HepG2 (cell line): Measurements from ENCODE around the gene CA12. TPM values are rescaled to one million over a fixed set of nuclear protein-coding genes. Genes with fewer than 3 reads are reported as not detected.

Source experiments
- ATAC-seq: fragments of 200-7000 bp; cut with Tn5 transposase; 3 replicates; pipeline ENCODE4 v1.9.1; 2020; ENCODE audit warnings: mild to moderate bottlenecking, moderate library complexity
- BruUV-seq: library from RNA; stranded (reverse); fragments of 400-500 nt; replicated peaks from 2 replicates; lab custom pipeline; 2021; lab: Mats Ljungman, UMichigan
- CTCF ChIA-PET: fragments of 300-600 bp; formaldehyde crosslinking; extraction: SDS; loops from one replicate; lab custom pipeline; 2021; ENCODE audit warnings: low total read pairs, inconsistent platforms, low intra/inter-chr PET ratio; lab: Yijun Ruan, JAX
- POLR2A ChIA-PET: fragments of 350-600 bp; sonication (Branson Sonifier 250); formaldehyde crosslinking; loops from one replicate; lab custom pipeline; 2020; ENCODE audit warnings: antibody characterized with exemption, inconsistent platforms; lab: Yijun Ruan, JAX
- DNase-seq: peaks from one replicate; pipeline ENCODE4 v3.0.0-alpha.2; 2015; ENCODE audit warnings: low spot score
- FAIRE-seq: peaks from 3 replicates; lab custom pipeline; 2011; peaks lifted over from hg19 to GRCh38; lab: Jason Lieb, UNC
- H2AFZ ChIP-seq: one replicate; pipeline ENCODE4 v1.6.1; 2011; ENCODE audit warnings: low read length, inconsistent platforms
- H3K27ac ChIP-seq: fragments of 300-600 bp; 3 replicates; pipeline ENCODE4 v1.8.0; 2011; ENCODE audit warnings: mixed run types, mild to moderate bottlenecking, mixed read lengths, low read length, inconsistent platforms; ENCODE audit not compliant: insufficient read depth; ENCODE audit errors: extremely low read length
- H3K27me3 ChIP-seq, 2 experiments: fragments of 200-600 bp in 1 of 2; 2 replicates in 1 of 2; 3 replicates in 1 of 2; pipeline versions ENCODE4 v1.6.0 to v1.8.0; 2011; ENCODE audit warnings: low read length in 2 of 2, mild to moderate bottlenecking in 2 of 2, moderate library complexity in 2 of 2, inconsistent platforms in 1 of 2; ENCODE audit not compliant: insufficient read depth in 2 of 2, control insufficient read depth in 1 of 2
- H3K36me3 ChIP-seq, 2 experiments: fragments of 200-600 bp in 1 of 2; replicated peaks in 1 of 2; 2 replicates in 1 of 2; 3 replicates in 1 of 2; pipeline versions ENCODE4 v1.5.1 to v1.8.0; 2011; ENCODE audit warnings: low read length in 2 of 2, inconsistent platforms in 1 of 2; ENCODE audit not compliant: insufficient read depth in 2 of 2, control insufficient read depth in 1 of 2
- H3K4me1 ChIP-seq: 2 replicates; pipeline ENCODE4 v1.5.1; 2012; ENCODE audit warnings: low read length, inconsistent platforms; ENCODE audit not compliant: insufficient read depth
- H3K4me2 ChIP-seq: 2 replicates; pipeline ENCODE4 v1.6.0; 2011; ENCODE audit warnings: low read depth, low read length, inconsistent platforms
- H3K4me3 ChIP-seq, 3 experiments: fragments of 200-600 bp in 1 of 3; sonication (generic), shearing (Covaris generic) in 1 of 3; replicated peaks in 1 of 3; 2 replicates each; pipeline ENCODE4 v1.5.1; 2011 to 2016; ENCODE audit warnings: low read length in 3 of 3, inconsistent platforms in 2 of 3, low read depth in 2 of 3, mild to moderate bottlenecking in 2 of 3, control low read depth in 1 of 3, mixed read lengths in 1 of 3; ENCODE audit not compliant: insufficient read depth in 1 of 3
- H3K79me2 ChIP-seq: one replicate; pipeline ENCODE4 v1.6.1; 2011; ENCODE audit warnings: low read length, inconsistent platforms; ENCODE audit not compliant: insufficient read depth
- H3K9ac ChIP-seq: 2 replicates; pipeline ENCODE4 v1.6.0; 2011; ENCODE audit warnings: mild to moderate bottlenecking, low read depth, low read length, inconsistent platforms; ENCODE audit not compliant: insufficient read depth
- H3K9me3 ChIP-seq: 2 replicates; pipeline ENCODE4 v1.5.1; 2012; ENCODE audit warnings: mild to moderate bottlenecking, low read length
- H4K20me1 ChIP-seq: 2 replicates; pipeline ENCODE4 v1.6.0; 2011; ENCODE audit warnings: inconsistent platforms, mild to moderate bottlenecking, low read length, moderate library complexity; ENCODE audit not compliant: insufficient read depth
- CEBPB ChIP-seq: IDR thresholded peaks from 2 replicates; pipeline ENCODE4 v1.6.1; 2011; ENCODE audit warnings: low read depth, low read length, improper control_type of control experiment, borderline replicate concordance
- JARID2 ChIP-seq: sonication (generic); formaldehyde crosslinking; IDR thresholded peaks from 2 replicates; pipeline ENCODE4 v1.8.1; 2023; ENCODE audit warnings: missing genetic modification reagents, inconsistent platforms; ENCODE audit not compliant: insufficient replicate concordance
- MAFK ChIP-seq, 2 experiments: IDR thresholded peaks in 1 of 2; conservative IDR thresholded peaks in 1 of 2; 2 replicates each; pipeline ENCODE4 v1.6.1; 2011; ENCODE audit warnings: improper control_type of control experiment in 2 of 2, low read length in 2 of 2
- PHF21A ChIP-seq: sonication (generic); formaldehyde crosslinking; IDR thresholded peaks from 2 replicates; pipeline ENCODE4 v1.5.0; 2020; ENCODE audit warnings: mild to moderate bottlenecking, missing genetic modification reagents
- ZNF724P ChIP-seq: sonication (generic); formaldehyde crosslinking; IDR thresholded peaks from 2 replicates; pipeline ENCODE4 v1.8.0; 2022; ENCODE audit warnings: missing genetic modification reagents, borderline replicate concordance
- ZNF816 ChIP-seq: sonication (generic); formaldehyde crosslinking; IDR thresholded peaks from 2 replicates; pipeline ENCODE4 v1.8.0; 2022; ENCODE audit warnings: missing genetic modification reagents, mild to moderate bottlenecking, borderline replicate concordance
- WGBS: methylation state at CpG from one replicate; pipeline ENCODE4 v1.1.6; 2017; ENCODE audit warnings: low lambda C conversion rate; 5-methylcytosine and 5-hydroxymethylcytosine counted together
- in situ Hi-C: cut with HindIII; loops from 2 replicates; pipeline ENCODE4 v1.10.0; 2017; ENCODE audit warnings: low pct_unique_long_range_greater_than_20kb; ENCODE audit not compliant: extremely low pct_ligation_motif_present
- intact Hi-C: fragments of 100-400 bp; cut with micrococcal nuclease; formaldehyde crosslinking; loops from one replicate; pipeline ENCODE4 v1.10.0; 2022; ENCODE audit not compliant: unreplicated experiment
- polyA plus RNA-seq, 8 experiments: library from polyadenylated mRNA; depleted of rRNA in 3 of 8; stranded (reverse) in 7 of 8; unstranded in 1 of 8; fragments of >200 nt; fragmentation: Illumina TruSeq in 4 of 8; extraction: Trizol in 4 of 8; gene quantifications; 2 replicates each; pipeline versions ENCODE4 v1.2.1 to v1.2.3, GENCODE V29; 2011 to 2016; ENCODE audit warnings: low read depth in 4 of 8, missing spikeins in 1 of 8, mixed read lengths in 1 of 8; ENCODE audit not compliant: insufficient read depth in 1 of 8
- total RNA-seq, 5 experiments: library from RNA; depleted of rRNA; stranded (reverse); fragments of >200 nt; fragmentation: Illumina TruSeq; extraction: Trizol; gene quantifications; 2 replicates each; pipeline ENCODE4 v1.2.3, GENCODE V29; 2016; ENCODE audit warnings: low read depth in 1 of 5

The CA12 gene
- total and polyA plus RNA-seq, 2 of the 13 experiments (the other 11 are each of a cell fraction or from before 2014, with no cell fraction given), result 0.07 to 0.20 TPM

GRCh38 chr15:63306492-63307073 lies 75.1 kb downstream of the CA12 start:
- no peaks in the 10 kb centered on the region for H3K9me3 ChIP-seq
- DNase-seq (no peak), FAIRE-seq (no peak), ATAC-seq (no peak)
- no peak overlapping the region for H3K9ac ChIP-seq
- H4K20me1 ChIP-seq, result no peaks in the 10 kb centered on the region
- in situ Hi-C loops (no loop called here), intact Hi-C loops (no loop called here)
- no peak overlapping the region for H3K27ac ChIP-seq
- POLR2A ChIA-PET, result no interaction called here
- H3K4me3 ChIP-seq, result no peak overlapping the region
- H2AFZ ChIP-seq, result no peak overlapping the region
- H3K36me3 ChIP-seq, result no peaks in the 10 kb centered on the region
- no peak overlapping the region for H3K4me2 ChIP-seq
- CTCF ChIA-PET, result no interaction called here
- BruUV-seq, result no TSS peak
- TF ChIP-seq PHF21A (CRISPR knock-in tag) (no peak), CEBPB (peak; percentile 48; the same call in 1 of the 2 replicates), ZNF724P (CRISPR knock-in tag) (no peak), JARID2 (CRISPR knock-in tag) (no peak)
- H3K79me2 ChIP-seq, result no peaks in the 10 kb centered on the region
- no peaks in the 10 kb centered on the region for H3K4me1 ChIP-seq
- WGBS, result 40% methylated on average over 5 of the region's 5 CpGs
- H3K27me3 ChIP-seq, result 0 out of 5 replicates have a peak, but pooled peaks cover 0 to 1% of the 10 kb centered on the region in 2 experiments

GRCh38 chr15:63305260-63305659 lies 76.4 kb downstream of the CA12 start:
- no peak for FAIRE-seq
- H2AFZ ChIP-seq, result no peak overlapping the region
- TF ChIP-seq ZNF816 (CRISPR knock-in tag), result no peak
- TF ChIP-seq MAFK (conservative IDR thresholded peaks at IDR 0.05 in 1 of 2, IDR thresholded peaks at IDR 0.05 in 1 of 2; ENCODE audit: low read length in 2 of 2), result peak in 1 of 2 experiments; percentile 20; a peak in 1 of 4 replicates
- H3K9me3 ChIP-seq, result no peaks in the 10 kb centered on the region
- BruUV-seq, result no TSS peak
- CTCF ChIA-PET, result no interaction called here
- no peaks in the 10 kb centered on the region for H3K4me1 ChIP-seq
- H4K20me1 ChIP-seq, result no peaks in the 10 kb centered on the region
- POLR2A ChIA-PET, result no interaction called here
- in situ Hi-C loops (no loop called here), intact Hi-C loops (no loop called here)
- no peak overlapping the region for H3K4me2 ChIP-seq
- H3K27me3 ChIP-seq, result 0 out of 5 replicates have a peak, but pooled peaks cover 0 to 1% of the 10 kb centered on the region in 2 experiments
- no peak for ATAC-seq
- H3K27ac ChIP-seq, result no peak overlapping the region
- 67% methylated on average over 5 of the region's 5 CpGs for WGBS
- no peaks in the 10 kb centered on the region for H3K36me3 ChIP-seq
- H3K79me2 ChIP-seq, result no peaks in the 10 kb centered on the region
- H3K9ac ChIP-seq, result no peak overlapping the region
- no peak for DNase-seq
- H3K4me3 ChIP-seq, result no peak overlapping the region
